GM19452 (cell line): ENCODE data around the gene WDR5B.
"Not testable (repeated sequence)": the region's sequence is repeated elsewhere in the genome, so short reads cannot be mapped to it uniquely, and the experiment has no call there.

ENCODE experiments used
- ATAC-seq: cut with Tn5 transposase; IDR thresholded peaks from one replicate; pipeline ENCODE4 v1.9.1; 2021; ENCODE audit not compliant: unreplicated experiment

The WDR5B gene

DNA sequence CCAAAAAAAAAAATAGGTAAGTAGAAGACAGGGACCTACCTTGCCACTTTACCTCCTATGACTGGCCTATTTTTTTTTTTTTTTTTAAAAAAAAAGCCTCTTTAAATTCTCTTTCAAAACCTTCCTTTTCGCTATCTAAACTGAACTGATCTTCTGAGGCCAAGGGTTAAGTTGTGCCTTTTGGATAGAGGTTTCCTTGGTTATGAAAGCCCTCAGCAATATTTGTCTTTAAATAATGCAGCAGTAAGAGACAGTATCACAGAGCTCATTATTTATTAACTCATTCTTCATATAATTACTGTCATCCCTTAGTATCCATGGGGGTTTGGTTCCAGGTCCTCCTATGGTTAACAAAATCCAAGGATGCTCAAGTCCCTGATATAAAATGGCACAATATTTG is 41.8 kb downstream of the WDR5B start:
- no peak for ATAC-seq

DNA sequence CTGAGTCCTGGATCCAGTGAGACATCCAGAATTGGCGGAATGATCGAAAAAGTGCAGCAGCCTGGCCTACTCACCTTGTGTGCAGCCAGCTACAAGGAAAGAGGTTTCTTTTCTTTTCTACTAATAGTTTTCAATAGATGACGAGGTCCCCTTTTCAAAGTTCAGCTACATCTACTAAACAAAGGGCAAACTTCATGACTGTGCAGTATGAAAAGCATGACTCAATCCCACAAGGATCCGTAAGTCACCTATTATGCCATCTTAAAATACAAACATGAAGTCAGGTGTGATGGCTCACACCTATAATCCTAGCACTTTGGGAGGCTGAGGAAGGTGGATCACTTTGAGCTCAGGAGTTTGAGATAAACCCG is 49.5 kb downstream of the WDR5B start:
- ATAC-seq = no peak

DNA sequence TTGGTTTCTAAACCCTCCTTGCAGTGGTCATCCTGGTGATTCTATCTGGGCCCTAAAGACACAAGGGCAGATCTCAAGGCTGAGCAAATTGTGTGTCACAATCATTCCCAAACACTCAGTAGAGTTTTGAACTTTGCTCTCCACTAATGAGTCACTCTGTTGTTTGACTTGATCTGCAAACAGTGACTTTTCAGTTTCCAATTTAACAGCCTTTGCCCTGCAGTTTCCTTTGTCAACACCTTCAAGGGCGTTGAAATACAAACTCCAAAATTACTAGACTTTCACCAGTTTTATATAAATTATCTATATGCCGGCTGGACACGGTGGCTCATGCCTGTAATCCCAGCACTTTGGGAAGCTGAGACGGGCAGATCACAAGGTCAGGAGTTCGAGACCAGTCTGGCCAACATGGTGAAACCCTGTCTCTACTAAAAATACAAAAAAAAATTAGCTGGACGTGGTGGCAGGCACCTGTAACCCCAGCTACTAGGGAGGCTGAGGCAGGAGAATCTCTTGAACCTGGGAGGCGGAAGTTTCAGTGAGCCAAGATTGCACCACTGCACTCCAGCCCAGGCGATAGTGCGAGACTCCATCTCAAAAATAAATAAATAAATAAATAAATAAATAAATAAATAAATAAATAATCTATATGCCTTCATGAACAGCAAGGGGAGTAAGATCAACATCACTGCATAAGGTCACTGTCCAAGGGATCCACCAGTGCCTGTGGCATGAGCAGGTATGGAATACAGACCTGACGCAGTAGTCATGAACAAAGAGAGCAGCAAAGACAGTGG is 50.1 kb downstream of the WDR5B start:
- not testable (repeated sequence) for ATAC-seq

DNA sequence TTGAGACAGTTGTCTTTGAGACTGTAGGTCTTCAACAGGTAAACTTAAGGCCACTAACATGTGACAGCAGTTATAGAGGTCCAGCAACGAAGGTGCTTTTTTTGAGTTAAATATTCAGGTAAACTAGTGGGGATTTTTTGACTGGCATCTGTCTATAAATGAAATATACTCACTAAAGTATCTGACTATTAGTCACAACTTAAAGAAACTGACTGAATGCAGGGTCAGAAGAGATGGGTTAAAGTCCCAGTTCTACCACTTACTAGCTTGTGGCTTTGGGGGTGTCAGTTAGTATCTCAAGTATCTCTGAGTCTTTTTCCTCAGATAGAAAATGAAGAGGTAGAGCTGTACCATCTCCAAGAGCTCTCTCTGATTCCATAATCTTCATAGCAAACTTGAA is 50.8 kb downstream of the WDR5B start:
- no peak for ATAC-seq

DNA sequence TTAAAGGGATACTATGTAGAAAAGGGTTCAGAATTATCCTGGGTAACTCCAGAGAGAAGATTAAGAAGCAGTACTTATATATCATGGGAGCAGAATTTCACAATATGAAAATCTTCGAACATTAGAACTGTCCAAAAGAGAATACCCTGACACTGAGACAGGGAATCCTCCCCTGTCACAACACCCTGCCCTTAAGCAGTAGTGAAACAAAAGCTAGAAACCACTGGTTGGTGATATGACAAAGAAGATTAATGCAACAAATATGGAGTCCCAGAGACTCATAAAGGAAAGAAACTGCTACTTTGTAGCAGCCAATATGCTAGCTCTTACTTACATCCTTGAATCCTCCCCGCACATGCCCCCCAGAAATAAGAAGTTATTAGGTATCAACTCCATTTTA is 51.4 kb downstream of the WDR5B start:
- no peak for ATAC-seq
